Hair follicle dermal papilla cell (primary cell): ENCODE measurements around the gene HSPG2. TPM values are rescaled to one million over a fixed set of nuclear protein-coding genes. Genes with fewer than 3 reads are reported as not detected.

Experiments used
- total RNA-seq: library from RNA; depleted of rRNA; stranded (reverse); fragments of >200 nt; gene quantifications from 2 replicates; pipeline ENCODE4 v1.2.3, GENCODE V29; 2012

The HSPG2 gene
- total RNA-seq = 133 and 142 TPM in 2 replicates

GRCh38 chr1:21937034-21937371, at the start of gene HSPG2:
Gene HSPG2, minus strand, starts transcription at chr1:21937310. Its CDS starts 93 bp downstream, at chr1:21937217.

DNA sequence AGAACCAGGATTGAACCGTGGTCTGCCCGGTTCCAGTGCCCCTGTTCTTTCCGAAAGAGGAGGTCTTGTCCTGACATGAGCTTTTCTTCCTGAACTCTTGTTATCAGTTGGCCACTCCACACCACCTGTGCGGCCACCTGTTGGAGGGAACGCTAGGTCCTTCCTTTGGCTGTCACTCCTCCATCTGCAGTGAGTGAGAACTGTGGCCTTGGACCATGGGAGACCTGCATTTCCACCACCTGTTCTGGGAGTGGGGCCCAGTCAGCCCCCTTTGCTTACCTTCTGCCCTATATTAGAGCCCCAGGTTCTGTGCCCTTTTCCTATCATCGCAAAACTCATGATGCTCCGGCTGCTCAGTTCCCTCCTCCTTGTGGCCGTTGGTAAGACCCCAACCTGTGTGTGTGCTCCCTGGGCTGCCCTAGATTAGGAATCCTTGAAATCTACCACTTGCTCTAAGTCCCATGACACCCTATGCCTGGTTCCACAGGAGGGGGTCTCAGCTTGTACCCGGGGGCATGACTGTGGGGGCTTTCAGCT, 39.7 kb upstream of the HSPG2 start, which contains the start of gene CELA3B:
Gene CELA3B (plus strand): TSS at position 320 of the 537 bp plus-strand sequence. CDS start 18 bp downstream, at position 338.

DNA sequence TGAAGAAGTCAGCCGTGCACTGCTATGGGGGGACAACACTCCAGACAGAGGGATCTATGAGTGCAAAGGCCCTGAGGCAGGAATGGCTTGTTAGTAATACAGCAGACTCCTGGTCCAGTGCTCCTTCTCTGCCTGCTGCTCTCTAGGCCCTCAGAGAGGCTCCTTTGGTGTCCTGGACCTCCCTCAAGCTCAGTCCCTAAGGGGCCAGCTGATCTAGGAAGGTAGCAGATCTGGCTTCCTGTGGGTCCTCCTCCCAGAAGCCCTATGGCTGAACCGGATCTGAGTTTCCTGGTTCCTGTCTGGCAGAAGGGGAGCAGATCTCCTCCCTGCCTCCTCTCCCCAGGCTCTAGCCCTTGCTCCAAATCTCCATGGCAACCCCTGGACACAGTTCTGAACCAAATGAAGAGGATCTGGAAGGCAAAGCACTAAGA, 125.2 kb downstream of the HSPG2 start, which contains the start of gene LDLRAD2:
Gene LDLRAD2 (plus strand): TSS at position 391 of the 431 bp plus-strand sequence. CDS start 187 bp downstream, outside the sequence.

DNA sequence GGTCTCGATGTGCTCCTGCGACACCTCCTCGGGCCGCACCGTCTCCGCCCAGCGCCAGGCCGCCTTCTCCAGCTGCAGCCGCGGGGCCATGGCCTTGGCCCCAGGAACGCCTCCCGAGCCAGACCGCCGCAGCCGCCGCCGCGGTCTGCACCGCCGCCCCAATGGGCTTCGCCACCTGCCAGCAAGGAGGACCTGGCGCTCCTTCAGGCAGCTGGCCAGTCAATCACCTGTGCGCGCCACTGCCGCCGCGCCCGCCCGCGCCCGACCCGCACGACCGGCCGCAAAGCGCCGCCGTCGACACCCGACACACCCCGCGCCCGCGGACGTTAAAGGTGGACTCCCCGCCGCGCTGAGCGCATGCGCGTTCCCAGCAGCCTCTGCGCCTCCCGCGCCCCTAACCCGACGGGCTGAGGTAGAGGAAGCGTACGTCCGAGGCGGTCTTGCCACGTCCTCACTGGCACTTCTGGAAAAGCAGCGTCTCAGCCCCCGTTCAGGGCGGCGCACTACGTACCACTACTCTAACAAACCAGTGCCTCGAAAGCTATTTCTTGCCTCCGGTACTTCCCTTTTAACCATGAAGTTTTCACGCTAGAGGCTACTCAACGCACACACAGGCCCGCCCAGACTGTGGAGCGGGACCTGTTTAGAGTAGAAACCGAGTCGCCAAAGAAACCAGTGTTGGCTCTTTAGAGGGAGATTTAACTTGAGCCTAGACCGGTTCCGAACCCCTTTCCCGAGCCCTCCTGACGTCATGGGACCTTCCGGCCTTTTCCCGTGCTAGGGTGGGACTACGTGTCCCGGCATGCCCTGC, 154.0 kb downstream of the HSPG2 start, which contains the start of gene USP48:
Gene USP48 (minus strand): TSS at position 282 of the 811 bp plus-strand sequence. CDS start 192 bp downstream, at position 90.

Other genes starting within 250 kb of the HSPG2 start
- 42.5 and 50.3 TPM in 2 replicates for gene USP48, start 154.2 kb downstream of the HSPG2 start, total RNA-seq
- gene LDLRAD2, start 125.0 kb downstream of the HSPG2 start, total RNA-seq = 0.16 TPM in 1 of 2 replicates, not detected in the other
- gene CELA3B, start 39.7 kb upstream of the HSPG2 start, total RNA-seq = not detected in 2 replicates
- gene CELA3A, start 64.3 kb upstream of the HSPG2 start, total RNA-seq = not detected in 2 replicates
- gene CDC42, start 115.4 kb upstream of the HSPG2 start, total RNA-seq = 432 and 437 TPM in 2 replicates
- 0.36 and 1.8 TPM in 2 replicates for gene WNT4, start 205.8 kb upstream of the HSPG2 start, total RNA-seq